Left ventricle myocardium inferior (tissue), 1 donor: ENCODE data around the gene ALG3. TPM values are rescaled to one million over a fixed set of nuclear protein-coding genes. Genes with fewer than 3 reads are reported as not detected.

Source experiments
- DNase-seq: peaks from one replicate; pipeline ENCODE4 v3.0.0-alpha.2; 2020
- H3K27ac ChIP-seq: fragments of 200-600 bp; replicated peaks from 2 replicates; pipeline ENCODE4 v1.8.0; 2021
- H3K27me3 ChIP-seq: fragments of 200-600 bp; 2 replicates; pipeline ENCODE4 v1.8.0; 2021; ENCODE audit warnings: low read depth
- H3K36me3 ChIP-seq: fragments of 200-600 bp; 2 replicates; pipeline ENCODE4 v1.8.0; 2021
- H3K4me1 ChIP-seq: fragments of 200-600 bp; 2 replicates; pipeline ENCODE4 v1.8.0; 2021
- H3K4me3 ChIP-seq: fragments of 200-600 bp; 2 replicates; pipeline ENCODE4 v1.8.0; 2021; ENCODE audit warnings: mild to moderate bottlenecking, moderate library complexity
- H3K9me3 ChIP-seq: fragments of 200-600 bp; replicated peaks from 2 replicates; pipeline ENCODE4 v1.8.0; 2021
- intact Hi-C: fragments of 100-400 bp; cut with micrococcal nuclease; formaldehyde crosslinking; loops from one replicate; pipeline ENCODE4 v1.11.0; 2022
- total RNA-seq: library from RNA; stranded (reverse); fragmentation: NEBNext Ultra II Directional; extraction: Animal tissue kit (Norgen Biotek cat#: 25700); gene quantifications from one replicate; pipeline ENCODE4 v1.2.1, GENCODE V29; 2021
- TF ChIP-seq, protein P1 (sequence below): fragments of 200-600 bp; IDR thresholded peaks from 2 replicates; pipeline ENCODE4 v1.8.0; 2021; ENCODE audit warnings: antibody characterized with exemption, mild to moderate bottlenecking, borderline replicate concordance
- donor health status: DM: no; HTN: yes; CAD: no; lungs with severe emphysema.

Gene ALG3
- total RNA-seq, 1 donor from 2014 or later = 16.1 TPM

GRCh38 chr3:184261854-184262763 lies 13.3 kb upstream of the ALG3 start:
- intact Hi-C loops = no loop called here
- H3K36me3 ChIP-seq = no peaks in the 10 kb centered on the region
- TF ChIP-seq, protein P1, sequence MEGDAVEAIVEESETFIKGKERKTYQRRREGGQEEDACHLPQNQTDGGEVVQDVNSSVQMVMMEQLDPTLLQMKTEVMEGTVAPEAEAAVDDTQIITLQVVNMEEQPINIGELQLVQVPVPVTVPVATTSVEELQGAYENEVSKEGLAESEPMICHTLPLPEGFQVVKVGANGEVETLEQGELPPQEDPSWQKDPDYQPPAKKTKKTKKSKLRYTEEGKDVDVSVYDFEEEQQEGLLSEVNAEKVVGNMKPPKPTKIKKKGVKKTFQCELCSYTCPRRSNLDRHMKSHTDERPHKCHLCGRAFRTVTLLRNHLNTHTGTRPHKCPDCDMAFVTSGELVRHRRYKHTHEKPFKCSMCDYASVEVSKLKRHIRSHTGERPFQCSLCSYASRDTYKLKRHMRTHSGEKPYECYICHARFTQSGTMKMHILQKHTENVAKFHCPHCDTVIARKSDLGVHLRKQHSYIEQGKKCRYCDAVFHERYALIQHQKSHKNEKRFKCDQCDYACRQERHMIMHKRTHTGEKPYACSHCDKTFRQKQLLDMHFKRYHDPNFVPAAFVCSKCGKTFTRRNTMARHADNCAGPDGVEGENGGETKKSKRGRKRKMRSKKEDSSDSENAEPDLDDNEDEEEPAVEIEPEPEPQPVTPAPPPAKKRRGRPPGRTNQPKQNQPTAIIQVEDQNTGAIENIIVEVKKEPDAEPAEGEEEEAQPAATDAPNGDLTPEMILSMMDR = no peak
- no peaks in the 10 kb centered on the region for H3K9me3 ChIP-seq
- peaks cover 91% of the 10 kb centered on the region for H3K27me3 ChIP-seq
- H3K4me1 ChIP-seq = peaks cover 34% of the 10 kb centered on the region
- peak overlapping the region; percentile 66 for H3K4me3 ChIP-seq
- no peak overlapping the region for H3K27ac ChIP-seq
- no peak for DNase-seq

- H3K4me1 ChIP-seq = peaks cover 34% of the 10 kb centered on the region
- TF ChIP-seq, protein P1 = no peak
- H3K4me3 ChIP-seq = peak within 1 kb of the TSS; percentile 66
- peak; percentile 46 for DNase-seq
- H3K27ac ChIP-seq = no peak within 1 kb of the TSS
- intact Hi-C loops = no loop called here
- H3K9me3 ChIP-seq = no peaks in the 10 kb centered on the region
- H3K36me3 ChIP-seq = no peaks in the 10 kb centered on the region
- H3K27me3 ChIP-seq = peaks cover 84% of the 10 kb centered on the region
Observed at GRCh38 chr3:184261270-184261853, 12.6 kb upstream of the ALG3 start, which contains the start of gene CAMK2N2. Gene CAMK2N2, minus strand, starts transcription at chr3:184261553. Its CDS starts 268 bp downstream, at chr3:184261285.

GRCh38 chr3:184260724-184261269 lies 12.0 kb upstream of the ALG3 start:
- no peaks in the 10 kb centered on the region for H3K9me3 ChIP-seq
- peaks cover 78% of the 10 kb centered on the region for H3K27me3 ChIP-seq
- H3K27ac ChIP-seq = no peak overlapping the region
- no peaks in the 10 kb centered on the region for H3K36me3 ChIP-seq
- TF ChIP-seq, protein P1 = no peak
- H3K4me1 ChIP-seq = peaks cover 34% of the 10 kb centered on the region
- intact Hi-C loops = no loop called here
- no peak for DNase-seq
- H3K4me3 ChIP-seq = peak overlapping the region; percentile 66

- peaks cover 34% of the 10 kb centered on the region for H3K4me1 ChIP-seq
- peak; percentile 29 for DNase-seq
- no peak overlapping the region for H3K27ac ChIP-seq
- TF ChIP-seq, protein P1 = no peak
- no peaks in the 10 kb centered on the region for H3K9me3 ChIP-seq
- peak overlapping the region; percentile 66 for H3K4me3 ChIP-seq
- H3K27me3 ChIP-seq = peaks cover 71% of the 10 kb centered on the region
- H3K36me3 ChIP-seq = no peaks in the 10 kb centered on the region
- intact Hi-C loops = no loop called here
Observed at GRCh38 chr3:184259878-184260723, 11.3 kb upstream of the ALG3 start.

- Histone ChIP-seq H3K27me3 (peaks cover 65% of the 10 kb centered on the region), H3K4me3 (peak overlapping the region; percentile 66), H3K36me3 (no peaks in the 10 kb centered on the region), H3K9me3 (no peaks in the 10 kb centered on the region), H3K27ac (no peak overlapping the region), H3K4me1 (peaks cover 34% of the 10 kb centered on the region)
- DNase-seq = no peak
- intact Hi-C loops = no loop called here
- TF ChIP-seq, protein P1 = no peak
Observed at GRCh38 chr3:184259396-184259877, 10.7 kb upstream of the ALG3 start.
